ENCODE results near the gene SCAMP4.

Gene SCAMP4

GRCh38 chr19:1935484-1936208 lies 30.4 kb downstream of the SCAMP4 start:
- Histone ChIP-seq H3K9me3 (ENCODE audit: control insufficient read depth in 5 of 5, low read length in 5 of 5) (peaks cover 0 to 8% (median 5%) of the 10 kb centered on the region in 5 donors), H3K27ac (ENCODE audit: low read depth, low read length) (peak overlapping the region; percentile 7), H3K36me3 (ENCODE audit: control insufficient read depth in 5 of 5, insufficient read depth in 5 of 5, low read length in 5 of 5) (no peaks in the 10 kb centered on the region), H3K4me1 (ENCODE audit: control insufficient read depth in 5 of 5, insufficient read depth in 5 of 5, low read length in 5 of 5) (peaks cover 0 to 20% (median 11%) of the 10 kb centered on the region in 5 donors), H3K9ac (ENCODE audit: low read length in 5 of 5) (no peak overlapping the region), H3K4me3 (ENCODE audit: low read depth in 1 of 5, low read length in 5 of 5) (no peak overlapping the region), H3K27me3 (ENCODE audit: control insufficient read depth in 5 of 5, insufficient read depth in 4 of 5, low read length in 5 of 5) (no peaks in the 10 kb centered on the region)

GRCh38 chr19:1936430-1936829 lies 31.2 kb downstream of the SCAMP4 start:
- peaks cover 0 to 8% (median 5%) of the 10 kb centered on the region in 5 donors for H3K9me3 ChIP-seq (ENCODE audit: control insufficient read depth in 5 of 5, low read length in 5 of 5)
- no peak overlapping the region for H3K27ac ChIP-seq (ENCODE audit: low read depth, low read length)
- no peak overlapping the region for H3K9ac ChIP-seq (ENCODE audit: low read length in 5 of 5)
- no peaks in the 10 kb centered on the region for H3K27me3 ChIP-seq (ENCODE audit: control insufficient read depth in 5 of 5, insufficient read depth in 4 of 5, low read length in 5 of 5)
- no peak overlapping the region for H3K4me3 ChIP-seq (ENCODE audit: low read depth in 1 of 5, low read length in 5 of 5)
- H3K36me3 ChIP-seq (ENCODE audit: control insufficient read depth in 5 of 5, insufficient read depth in 5 of 5, low read length in 5 of 5): no peaks in the 10 kb centered on the region
- peaks cover 0 to 20% (median 11%) of the 10 kb centered on the region in 5 donors for H3K4me1 ChIP-seq (ENCODE audit: control insufficient read depth in 5 of 5, insufficient read depth in 5 of 5, low read length in 5 of 5)

- Histone ChIP-seq H3K27ac (ENCODE audit: low read depth, low read length) (no peak overlapping the region), H3K4me1 (ENCODE audit: control insufficient read depth in 5 of 5, insufficient read depth in 5 of 5, low read length in 5 of 5) (peaks cover 0 to 22% (median 15%) of the 10 kb centered on the region in 5 donors), H3K36me3 (ENCODE audit: control insufficient read depth in 5 of 5, insufficient read depth in 5 of 5, low read length in 5 of 5) (no peaks in the 10 kb centered on the region), H3K9ac (ENCODE audit: low read length in 5 of 5) (no peak overlapping the region), H3K27me3 (ENCODE audit: control insufficient read depth in 5 of 5, insufficient read depth in 4 of 5, low read length in 5 of 5) (no peaks in the 10 kb centered on the region), H3K4me3 (ENCODE audit: low read depth in 1 of 5, low read length in 5 of 5) (no peak overlapping the region), H3K9me3 (ENCODE audit: control insufficient read depth in 5 of 5, low read length in 5 of 5) (peaks cover 0 to 8% (median 5%) of the 10 kb centered on the region in 5 donors)
Measured at GRCh38 chr19:1936916-1937610, 31.9 kb downstream of the SCAMP4 start.

GRCh38 chr19:1938071-1938470 lies 32.9 kb downstream of the SCAMP4 start:
- Histone ChIP-seq H3K4me3 (ENCODE audit: low read depth in 1 of 5, low read length in 5 of 5) (no peak overlapping the region), H3K9me3 (ENCODE audit: control insufficient read depth in 5 of 5, low read length in 5 of 5) (peaks cover 0 to 5% (median 5%) of the 10 kb centered on the region in 5 donors), H3K4me1 (ENCODE audit: control insufficient read depth in 5 of 5, insufficient read depth in 5 of 5, low read length in 5 of 5) (peaks cover 3 to 33% (median 25%) of the 10 kb centered on the region in 5 donors), H3K27ac (ENCODE audit: low read depth, low read length) (no peak overlapping the region), H3K9ac (ENCODE audit: low read length in 5 of 5) (no peak overlapping the region), H3K27me3 (ENCODE audit: control insufficient read depth in 5 of 5, insufficient read depth in 4 of 5, low read length in 5 of 5) (no peaks in the 10 kb centered on the region), H3K36me3 (ENCODE audit: control insufficient read depth in 5 of 5, insufficient read depth in 5 of 5, low read length in 5 of 5) (no peaks in the 10 kb centered on the region)

GRCh38 chr19:1941146-1942077 lies 36.2 kb downstream of the SCAMP4 start, which contains the start of gene CSNK1G2:
Gene CSNK1G2, plus strand, starts transcription at chr19:1941172. Its CDS starts 28,601 bp downstream, at chr19:1969773.
- no peaks in the 10 kb centered on the region for H3K27me3 ChIP-seq (ENCODE audit: control insufficient read depth in 5 of 5, insufficient read depth in 4 of 5, low read length in 5 of 5)
- H3K27ac ChIP-seq (ENCODE audit: low read depth, low read length): peak within 1 kb of the TSS; percentile 91
- H3K9me3 ChIP-seq (ENCODE audit: control insufficient read depth in 5 of 5, low read length in 5 of 5): no peaks in the 10 kb centered on the region
- peaks cover 3 to 53% (median 44%) of the 10 kb centered on the region in 5 donors for H3K4me1 ChIP-seq (ENCODE audit: control insufficient read depth in 5 of 5, insufficient read depth in 5 of 5, low read length in 5 of 5)
- peak within 1 kb of the TSS; percentile 64 to 82 (median 73) for H3K4me3 ChIP-seq (ENCODE audit: low read depth in 1 of 5, low read length in 5 of 5)
- H3K36me3 ChIP-seq (ENCODE audit: control insufficient read depth in 5 of 5, insufficient read depth in 5 of 5, low read length in 5 of 5): no peaks in the 10 kb centered on the region
- peak within 1 kb of the TSS; percentile 26 to 92 (median 86) for H3K9ac ChIP-seq (ENCODE audit: low read length in 5 of 5)

GRCh38 chr19:1942078-1942933 lies 37.1 kb downstream of the SCAMP4 start:
- Histone ChIP-seq H3K4me3 (ENCODE audit: low read depth in 1 of 5, low read length in 5 of 5) (peak overlapping the region; percentile 59 to 82 (median 79)), H3K9ac (ENCODE audit: low read length in 5 of 5) (peak overlapping the region; percentile 17 to 87 (median 68)), H3K9me3 (ENCODE audit: control insufficient read depth in 5 of 5, low read length in 5 of 5) (no peaks in the 10 kb centered on the region), H3K27me3 (ENCODE audit: control insufficient read depth in 5 of 5, insufficient read depth in 4 of 5, low read length in 5 of 5) (no peaks in the 10 kb centered on the region), H3K4me1 (ENCODE audit: control insufficient read depth in 5 of 5, insufficient read depth in 5 of 5, low read length in 5 of 5) (peaks cover 3 to 53% (median 44%) of the 10 kb centered on the region in 5 donors), H3K27ac (ENCODE audit: low read depth, low read length) (peak overlapping the region; percentile 89), H3K36me3 (ENCODE audit: control insufficient read depth in 5 of 5, insufficient read depth in 5 of 5, low read length in 5 of 5) (peaks cover 0 to 3% (median 0%) of the 10 kb centered on the region in 5 donors)

- peak overlapping the region; percentile 28 to 82 (median 79) for H3K4me3 ChIP-seq (ENCODE audit: low read depth in 1 of 5, low read length in 5 of 5)
- peaks cover 0 to 3% (median 0%) of the 10 kb centered on the region in 5 donors for H3K36me3 ChIP-seq (ENCODE audit: control insufficient read depth in 5 of 5, insufficient read depth in 5 of 5, low read length in 5 of 5)
- H3K27me3 ChIP-seq (ENCODE audit: control insufficient read depth in 5 of 5, insufficient read depth in 4 of 5, low read length in 5 of 5): no peaks in the 10 kb centered on the region
- H3K9me3 ChIP-seq (ENCODE audit: control insufficient read depth in 5 of 5, low read length in 5 of 5): no peaks in the 10 kb centered on the region
- peak overlapping the region in 2 of 5 donors; percentile 4 to 68 for H3K9ac ChIP-seq (ENCODE audit: low read length in 5 of 5)
- H3K4me1 ChIP-seq (ENCODE audit: control insufficient read depth in 5 of 5, insufficient read depth in 5 of 5, low read length in 5 of 5): peaks cover 3 to 58% (median 44%) of the 10 kb centered on the region in 5 donors
- H3K27ac ChIP-seq (ENCODE audit: low read depth, low read length): peak overlapping the region; percentile 89
Measured at GRCh38 chr19:1942934-1943555, 37.8 kb downstream of the SCAMP4 start.

- H3K4me3 ChIP-seq (ENCODE audit: low read depth in 1 of 5, low read length in 5 of 5): no peak overlapping the region
- no peaks in the 10 kb centered on the region for H3K27me3 ChIP-seq (ENCODE audit: control insufficient read depth in 5 of 5, insufficient read depth in 4 of 5, low read length in 5 of 5)
- peak overlapping the region in 1 of 5 donors; percentile 5 for H3K9ac ChIP-seq (ENCODE audit: low read length in 5 of 5)
- peaks cover 3 to 58% (median 44%) of the 10 kb centered on the region in 5 donors for H3K4me1 ChIP-seq (ENCODE audit: control insufficient read depth in 5 of 5, insufficient read depth in 5 of 5, low read length in 5 of 5)
- H3K9me3 ChIP-seq (ENCODE audit: control insufficient read depth in 5 of 5, low read length in 5 of 5): no peaks in the 10 kb centered on the region
- H3K27ac ChIP-seq (ENCODE audit: low read depth, low read length): no peak overlapping the region
- H3K36me3 ChIP-seq (ENCODE audit: control insufficient read depth in 5 of 5, insufficient read depth in 5 of 5, low read length in 5 of 5): peaks cover 0 to 3% (median 0%) of the 10 kb centered on the region in 5 donors
Measured at GRCh38 chr19:1943661-1944087, 38.5 kb downstream of the SCAMP4 start.
